Osteoblast (primary cell): ENCODE results near the gene TRAM2. TPM values are rescaled to one million over a fixed set of nuclear protein-coding genes. Genes with fewer than 3 reads are reported as not detected.

Experiments used
- DNase-seq: peaks from one replicate; pipeline ENCODE4 v3.0.0; 2011; ENCODE audit warnings: low spot score, mixed read lengths; ENCODE audit not compliant: insufficient read length; ENCODE audit errors: missing footprints
- H2AFZ ChIP-seq: 2 replicates; pipeline ENCODE4 v1.6.0; 2011; ENCODE audit warnings: mild to moderate bottlenecking, low read length
- H3K27ac ChIP-seq: 2 replicates; pipeline ENCODE4 v1.5.1; 2011; ENCODE audit warnings: mild to moderate bottlenecking, low read depth, low read length, moderate library complexity
- H3K27me3 ChIP-seq: 2 replicates; pipeline ENCODE4 v1.6.0; 2012; ENCODE audit warnings: mild to moderate bottlenecking, control low read depth, inconsistent platforms, low read length, moderate library complexity; ENCODE audit not compliant: insufficient read depth
- H3K36me3 ChIP-seq: 2 replicates; pipeline ENCODE4 v1.5.1; 2011; ENCODE audit warnings: mild to moderate bottlenecking, low read length, control low read depth, moderate library complexity; ENCODE audit not compliant: insufficient read depth
- H3K4me1 ChIP-seq: 2 replicates; pipeline ENCODE4 v1.5.1; 2011; ENCODE audit warnings: mild to moderate bottlenecking, low read length, control low read depth, moderate library complexity; ENCODE audit not compliant: insufficient read depth
- H3K4me2 ChIP-seq: 2 replicates; pipeline ENCODE4 v1.6.0; 2011; ENCODE audit warnings: mild to moderate bottlenecking, low read length; ENCODE audit not compliant: insufficient read depth
- H3K4me3 ChIP-seq: fragments of 200-600 bp; sonication (generic); 3 replicates; pipeline ENCODE4 v1.5.1; 2012; ENCODE audit warnings: mild to moderate bottlenecking, low read length, inconsistent platforms; ENCODE audit not compliant: insufficient read depth
- H3K79me2 ChIP-seq: 2 replicates; pipeline ENCODE4 v1.6.0; 2012; ENCODE audit warnings: mild to moderate bottlenecking, low read length, control low read depth, inconsistent platforms; ENCODE audit not compliant: insufficient read depth
- H3K9me3 ChIP-seq: 2 replicates; pipeline ENCODE4 v1.5.1; 2011; ENCODE audit warnings: low read depth, low read length, control low read depth
- H4K20me1 ChIP-seq: 2 replicates; pipeline ENCODE4 v1.6.0; 2012; ENCODE audit warnings: mild to moderate bottlenecking, low read length, control low read depth; ENCODE audit not compliant: insufficient read depth
- total RNA-seq: library from RNA; depleted of rRNA; stranded (reverse); fragments of >200 nt; gene quantifications from 2 replicates; pipeline ENCODE4 v1.2.3, GENCODE V29; 2012
- TF ChIP-seq, protein P1 (sequence below): IDR thresholded peaks from 2 replicates; pipeline ENCODE4 v1.5.1; 2011; ENCODE audit warnings: mild to moderate bottlenecking, low read depth, low read length, moderate library complexity; ENCODE audit errors: extremely low read depth

Gene TRAM2
- total RNA-seq, 1 donor, result 155 TPM

DNA sequence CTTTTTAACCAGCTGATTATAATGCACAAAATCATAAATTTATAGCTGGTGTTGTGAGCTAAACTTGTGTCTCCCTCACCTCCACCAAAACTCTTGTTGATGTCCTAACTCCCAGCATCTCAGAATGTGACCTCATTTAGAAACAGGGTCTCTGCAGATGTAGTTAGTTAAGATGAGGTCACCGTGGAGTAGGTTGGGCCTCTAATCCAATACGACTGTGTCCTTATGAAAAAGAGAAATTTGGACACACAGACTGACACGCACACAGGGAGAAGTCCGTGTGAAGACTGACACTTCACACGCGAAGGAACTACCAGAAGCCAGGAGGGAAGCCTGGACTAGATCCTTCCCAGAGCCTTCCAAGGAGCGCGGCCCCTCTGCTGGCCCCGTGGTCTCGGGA is 46.5 kb downstream of the TRAM2 start:
- Histone ChIP-seq H3K4me2 (no peak overlapping the region), H3K79me2 (peaks cover 92% of the 10 kb centered on the region), H3K27me3 (no peaks in the 10 kb centered on the region), H3K4me1 (peaks cover 33% of the 10 kb centered on the region), H3K36me3 (peaks cover 53% of the 10 kb centered on the region), H4K20me1 (no peaks in the 10 kb centered on the region), H3K4me3 (no peak overlapping the region), H3K27ac (peak overlapping the region; percentile 69), H2AFZ (no peak overlapping the region), H3K9me3 (no peaks in the 10 kb centered on the region)
- TF ChIP-seq, protein P1, sequence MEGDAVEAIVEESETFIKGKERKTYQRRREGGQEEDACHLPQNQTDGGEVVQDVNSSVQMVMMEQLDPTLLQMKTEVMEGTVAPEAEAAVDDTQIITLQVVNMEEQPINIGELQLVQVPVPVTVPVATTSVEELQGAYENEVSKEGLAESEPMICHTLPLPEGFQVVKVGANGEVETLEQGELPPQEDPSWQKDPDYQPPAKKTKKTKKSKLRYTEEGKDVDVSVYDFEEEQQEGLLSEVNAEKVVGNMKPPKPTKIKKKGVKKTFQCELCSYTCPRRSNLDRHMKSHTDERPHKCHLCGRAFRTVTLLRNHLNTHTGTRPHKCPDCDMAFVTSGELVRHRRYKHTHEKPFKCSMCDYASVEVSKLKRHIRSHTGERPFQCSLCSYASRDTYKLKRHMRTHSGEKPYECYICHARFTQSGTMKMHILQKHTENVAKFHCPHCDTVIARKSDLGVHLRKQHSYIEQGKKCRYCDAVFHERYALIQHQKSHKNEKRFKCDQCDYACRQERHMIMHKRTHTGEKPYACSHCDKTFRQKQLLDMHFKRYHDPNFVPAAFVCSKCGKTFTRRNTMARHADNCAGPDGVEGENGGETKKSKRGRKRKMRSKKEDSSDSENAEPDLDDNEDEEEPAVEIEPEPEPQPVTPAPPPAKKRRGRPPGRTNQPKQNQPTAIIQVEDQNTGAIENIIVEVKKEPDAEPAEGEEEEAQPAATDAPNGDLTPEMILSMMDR, result no peak
- no peak for DNase-seq

GRCh38 chr6:52529311-52529710 is 47.5 kb downstream of the TRAM2 start:
- Histone ChIP-seq H3K4me3 (no peak overlapping the region), H3K4me2 (no peak overlapping the region), H3K9me3 (no peaks in the 10 kb centered on the region), H2AFZ (no peak overlapping the region), H3K79me2 (peaks cover 92% of the 10 kb centered on the region), H4K20me1 (no peaks in the 10 kb centered on the region), H3K4me1 (peaks cover 31% of the 10 kb centered on the region), H3K36me3 (peaks cover 43% of the 10 kb centered on the region), H3K27ac (no peak overlapping the region), H3K27me3 (no peaks in the 10 kb centered on the region)
- DNase-seq, result no peak
- TF ChIP-seq, protein P1, result no peak

GRCh38 chr6:52527436-52527835 is 49.4 kb downstream of the TRAM2 start:
- Histone ChIP-seq H3K4me2 (no peak overlapping the region), H3K9me3 (no peaks in the 10 kb centered on the region), H2AFZ (no peak overlapping the region), H4K20me1 (no peaks in the 10 kb centered on the region), H3K27ac (peak overlapping the region; percentile 17), H3K4me3 (no peak overlapping the region), H3K27me3 (no peaks in the 10 kb centered on the region), H3K79me2 (peaks cover 91% of the 10 kb centered on the region), H3K4me1 (peaks cover 38% of the 10 kb centered on the region), H3K36me3 (peaks cover 33% of the 10 kb centered on the region)
- TF ChIP-seq, protein P1, result no peak
- no peak for DNase-seq

GRCh38 chr6:52526634-52527033 is 50.2 kb downstream of the TRAM2 start:
- no peaks in the 10 kb centered on the region for H3K9me3 ChIP-seq
- no peaks in the 10 kb centered on the region for H4K20me1 ChIP-seq
- no peak overlapping the region for H3K4me3 ChIP-seq
- H3K4me1 ChIP-seq, result peaks cover 40% of the 10 kb centered on the region
- H3K27ac ChIP-seq, result peak overlapping the region; percentile 32
- no peak overlapping the region for H2AFZ ChIP-seq
- H3K4me2 ChIP-seq, result no peak overlapping the region
- H3K79me2 ChIP-seq, result peaks cover 87% of the 10 kb centered on the region
- peaks cover 28% of the 10 kb centered on the region for H3K36me3 ChIP-seq
- DNase-seq, result no peak
- TF ChIP-seq, protein P1, result no peak
- H3K27me3 ChIP-seq, result no peaks in the 10 kb centered on the region
